ENCODE measurements around the gene DDX51.
"Not testable (repeated sequence)": the region's sequence is repeated elsewhere in the genome, so short reads cannot be mapped to it uniquely, and the experiment has no call there.

Gene DDX51

DNA sequence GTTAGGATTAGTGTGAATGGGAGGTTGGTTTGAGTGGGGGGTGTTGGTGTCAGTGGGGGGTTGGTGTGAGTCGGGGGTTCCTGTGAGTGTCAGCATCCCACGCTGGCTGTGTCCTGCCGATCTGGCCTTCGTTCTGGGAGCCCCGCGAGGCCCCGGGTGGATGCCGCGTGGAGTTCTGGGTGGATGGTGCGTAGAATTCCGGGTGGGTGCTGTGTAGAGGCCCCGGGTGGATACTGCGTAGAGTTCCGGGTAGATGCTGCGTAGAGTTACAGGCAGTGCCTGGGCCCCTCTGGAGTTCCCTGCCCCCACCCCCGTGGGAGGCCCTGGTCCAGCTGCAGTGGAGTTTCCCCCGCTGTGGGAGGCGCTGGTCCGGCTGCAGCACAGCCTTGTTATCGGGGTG, 8.8 kb upstream of the DDX51 start:
- no peak for DNase-seq

DNA sequence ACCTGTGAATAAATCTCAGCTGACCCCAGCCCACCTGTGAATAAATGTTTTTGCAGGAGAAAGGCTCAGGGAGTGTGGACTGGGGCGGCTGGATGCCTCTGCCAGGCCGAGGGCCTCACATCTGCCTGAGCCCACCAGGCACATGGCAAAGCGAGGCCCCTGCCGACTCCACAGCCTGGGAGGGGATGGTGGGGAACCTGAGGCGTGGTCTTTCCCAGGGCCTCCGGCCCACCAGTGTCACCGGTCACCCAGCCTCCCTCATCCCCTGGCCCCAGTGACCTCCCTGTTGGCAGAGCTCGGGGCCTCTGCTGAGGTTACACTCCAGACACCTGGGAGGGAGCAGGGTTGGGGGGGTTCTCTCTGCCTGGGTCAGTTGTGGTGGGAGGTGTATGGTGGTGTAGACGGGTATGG, 8.3 kb upstream of the DDX51 start:
- DNase-seq = no peak

DNA sequence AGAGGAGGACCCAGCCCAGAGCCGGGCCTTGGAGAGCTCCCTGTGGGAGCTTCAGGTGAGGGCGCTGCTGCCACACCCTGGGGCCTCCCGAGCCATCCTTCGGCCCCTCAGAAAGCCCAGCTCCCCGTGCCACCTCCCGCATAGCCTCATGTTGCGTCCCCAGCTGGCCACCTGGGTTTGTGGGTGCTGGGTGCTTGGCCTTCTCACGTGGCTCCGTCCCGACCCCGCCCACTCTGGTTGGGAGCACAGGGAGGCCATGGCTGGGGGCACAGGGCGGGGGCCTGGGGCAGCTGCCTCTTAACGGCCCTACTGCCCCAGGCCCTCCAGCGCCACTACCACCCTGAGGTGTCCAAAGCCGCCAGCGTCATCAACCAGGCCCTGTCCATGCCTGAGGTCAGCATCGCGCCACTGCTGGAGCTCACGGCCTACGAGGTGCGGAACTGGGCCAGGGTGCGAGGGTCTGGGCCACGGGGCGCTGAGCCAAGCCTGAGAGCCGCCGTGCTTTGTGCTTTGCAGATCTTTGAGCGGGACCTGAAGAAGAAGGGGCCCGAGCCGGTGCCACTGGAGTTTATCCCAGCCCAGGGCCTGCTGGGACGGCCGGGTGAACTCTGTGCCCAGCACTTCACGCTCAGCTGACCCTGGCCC, 7.8 kb upstream of the DDX51 start:
- DNase-seq = no peak

DNA sequence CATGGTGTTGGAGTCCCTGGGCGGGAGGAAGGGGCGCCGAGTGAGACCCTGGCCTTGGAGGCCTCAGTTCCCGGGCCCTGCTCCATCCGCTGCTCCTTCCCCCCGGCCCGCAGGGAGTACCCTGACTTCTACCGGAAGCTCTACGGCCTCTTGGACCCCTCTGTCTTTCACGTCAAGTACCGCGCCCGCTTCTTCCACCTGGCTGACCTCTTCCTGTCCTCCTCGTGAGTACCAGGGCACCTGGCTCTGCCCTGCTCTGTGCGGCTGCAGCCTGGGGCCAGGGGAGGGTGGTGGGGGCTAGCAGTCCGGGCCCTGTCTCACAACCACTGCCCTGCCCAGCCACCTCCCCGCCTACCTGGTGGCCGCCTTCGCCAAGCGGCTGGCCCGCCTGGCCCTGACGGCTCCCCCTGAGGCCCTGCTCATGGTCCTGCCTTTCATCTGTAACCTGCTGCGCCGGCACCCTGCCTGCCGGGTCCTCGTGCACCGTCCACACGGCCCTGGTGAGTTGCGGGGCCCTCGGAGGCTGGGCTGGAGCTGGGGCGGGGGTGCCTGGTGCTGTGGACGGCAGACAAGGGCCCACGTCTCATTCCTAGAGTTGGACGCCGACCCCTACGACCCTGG, 7.1 kb upstream of the DDX51 start:
- DNase-seq = no peak

DNA sequence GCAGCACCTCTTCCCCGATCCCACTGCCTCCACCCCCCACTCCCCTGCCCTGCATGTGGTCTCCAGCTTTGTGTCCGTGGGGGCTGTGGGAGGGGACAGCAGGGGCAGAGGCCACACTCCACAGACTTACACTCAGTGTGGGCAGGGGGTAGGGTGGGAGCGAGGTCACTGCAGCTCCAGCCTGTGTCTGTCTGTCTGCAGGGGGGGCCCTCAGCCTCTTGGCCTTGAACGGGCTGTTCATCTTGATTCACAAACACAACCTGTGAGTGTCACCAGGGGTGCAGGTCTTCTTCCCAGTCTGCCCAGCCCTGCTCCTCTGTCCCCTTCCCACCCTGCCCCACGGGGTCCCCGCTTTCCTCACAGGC, 6.6 kb upstream of the DDX51 start:
- DNase-seq = no peak

DNA sequence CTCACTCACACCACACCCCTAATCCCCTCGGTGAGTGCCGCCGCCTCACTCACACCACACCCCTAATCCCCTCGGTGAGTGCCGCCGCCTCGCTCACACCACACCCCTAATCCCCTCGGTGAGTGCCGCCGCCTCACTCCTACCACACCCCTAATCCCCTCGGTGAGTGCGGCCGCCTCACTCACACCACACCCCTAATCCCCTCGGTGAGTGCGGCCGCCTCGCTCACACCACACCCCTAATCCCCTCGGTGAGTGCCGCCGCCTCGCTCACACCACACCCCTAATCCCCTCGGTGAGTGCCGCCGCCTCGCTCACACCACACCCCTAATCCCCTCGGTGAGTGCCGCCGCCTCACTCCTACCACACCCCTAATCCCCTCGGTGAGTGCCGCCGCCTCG, 5.4 kb upstream of the DDX51 start:
- not testable (repeated sequence) for DNase-seq

DNA sequence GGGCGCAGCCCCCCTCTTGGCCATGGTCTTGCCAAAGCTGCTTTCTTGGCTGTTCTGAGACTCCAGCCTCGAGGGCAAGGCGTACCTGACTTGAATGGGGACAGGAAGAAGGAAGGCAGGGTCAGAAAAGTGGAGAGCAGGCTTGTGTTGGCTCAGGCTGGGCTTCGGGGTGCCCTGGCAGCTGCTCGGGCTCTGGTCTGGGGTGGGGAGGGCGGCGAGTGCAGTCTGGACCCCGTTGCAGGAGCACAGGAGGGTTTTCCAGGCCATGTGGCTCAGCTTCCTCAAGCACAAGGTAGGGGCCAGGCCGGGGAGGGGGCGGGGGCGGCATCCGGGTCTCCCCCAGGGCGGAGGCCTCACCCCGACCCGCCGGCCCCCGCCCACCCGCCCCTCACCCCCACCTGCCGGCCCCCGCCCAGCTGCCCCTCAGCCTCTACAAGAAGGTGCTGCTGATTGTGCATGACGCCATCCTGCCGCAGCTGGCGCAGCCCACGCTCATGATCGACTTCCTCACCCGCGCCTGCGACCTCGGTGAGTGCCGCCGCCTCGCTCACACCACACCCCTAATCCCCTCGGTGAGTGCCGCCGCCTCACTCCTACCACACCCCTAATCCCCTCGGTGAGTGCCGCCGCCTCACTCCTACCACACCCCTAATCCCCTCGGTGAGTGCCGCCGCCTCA, 4.4 kb upstream of the DDX51 start:
- DNase-seq = no peak

DNA sequence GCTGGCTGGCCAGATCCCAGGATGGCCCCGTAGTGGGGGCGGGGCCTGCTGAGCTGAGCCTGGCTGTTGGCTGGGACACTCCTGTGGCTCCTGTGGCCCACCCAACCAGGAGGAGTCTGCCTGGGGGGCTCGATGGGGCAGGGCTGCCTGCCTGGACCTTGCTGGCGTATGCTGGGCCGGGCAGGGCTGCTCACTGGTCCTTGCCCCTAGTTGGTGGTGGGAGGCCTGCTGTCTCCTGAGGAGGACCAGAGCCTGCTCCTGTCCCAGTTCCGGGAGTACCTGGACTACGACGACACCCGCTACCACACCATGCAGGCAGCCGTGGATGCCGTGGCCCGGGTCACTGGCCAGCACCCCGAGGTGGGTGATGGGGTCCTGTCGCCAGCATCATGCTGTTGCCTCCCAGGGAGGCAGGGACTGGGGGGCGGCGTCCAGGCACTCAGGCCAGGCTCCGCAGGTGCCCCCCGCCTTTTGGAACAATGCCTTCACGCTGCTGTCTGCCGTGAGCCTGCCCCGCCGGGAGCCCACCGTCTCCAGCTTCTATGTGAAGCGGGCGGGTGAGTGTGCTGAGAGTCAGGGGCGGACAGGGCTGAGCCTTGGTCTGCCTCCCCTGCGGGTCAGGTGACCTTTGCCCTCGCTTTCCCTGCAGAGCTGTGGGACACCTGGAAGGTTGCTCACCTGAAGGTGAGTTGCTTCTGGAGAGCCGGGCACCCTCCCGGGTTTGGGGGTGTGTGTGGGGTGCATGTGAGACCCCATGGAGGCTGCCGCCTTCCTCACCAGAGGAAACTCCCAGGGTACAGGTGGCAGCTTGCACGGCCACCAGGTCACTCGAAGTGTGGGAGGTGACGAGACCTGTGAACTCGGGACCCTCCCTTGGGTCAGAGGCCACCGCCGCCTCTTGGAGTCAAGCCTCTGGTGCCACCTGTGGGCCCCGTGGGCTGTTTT, 3.6 kb upstream of the DDX51 start:
- no peak for DNase-seq

DNA sequence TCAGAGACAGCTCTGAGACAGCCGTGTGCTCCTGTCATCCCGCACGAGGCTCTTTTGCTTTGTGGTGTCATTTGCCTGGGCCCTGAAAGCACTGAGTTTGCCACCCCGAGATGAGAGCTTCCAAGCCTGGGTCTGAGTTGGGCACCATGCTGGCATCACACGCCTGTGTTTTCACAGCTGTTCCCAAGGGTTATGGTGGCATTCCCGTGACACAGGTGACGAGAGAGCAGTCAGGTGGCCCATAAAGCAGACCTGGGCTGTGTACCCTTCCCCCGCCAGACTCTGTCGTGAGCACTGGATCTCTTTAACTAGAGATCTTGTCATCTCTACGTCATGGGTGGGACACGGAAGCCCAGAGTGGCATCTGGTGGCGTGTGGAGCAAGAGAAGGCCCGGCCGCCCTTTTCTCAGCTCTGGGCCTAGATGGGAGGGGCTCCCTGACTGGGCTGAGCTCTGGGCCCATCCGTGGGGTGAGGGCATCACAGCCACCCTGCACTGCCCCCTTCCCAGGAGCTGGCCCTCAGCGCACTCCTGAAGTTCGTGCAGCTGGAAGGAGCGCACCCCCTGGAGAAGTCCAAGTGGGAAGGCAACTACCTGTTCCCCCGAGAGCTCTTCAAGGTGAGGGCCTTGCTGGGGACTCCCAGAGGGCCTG, 2.8 kb upstream of the DDX51 start:
- no peak for DNase-seq

DNA sequence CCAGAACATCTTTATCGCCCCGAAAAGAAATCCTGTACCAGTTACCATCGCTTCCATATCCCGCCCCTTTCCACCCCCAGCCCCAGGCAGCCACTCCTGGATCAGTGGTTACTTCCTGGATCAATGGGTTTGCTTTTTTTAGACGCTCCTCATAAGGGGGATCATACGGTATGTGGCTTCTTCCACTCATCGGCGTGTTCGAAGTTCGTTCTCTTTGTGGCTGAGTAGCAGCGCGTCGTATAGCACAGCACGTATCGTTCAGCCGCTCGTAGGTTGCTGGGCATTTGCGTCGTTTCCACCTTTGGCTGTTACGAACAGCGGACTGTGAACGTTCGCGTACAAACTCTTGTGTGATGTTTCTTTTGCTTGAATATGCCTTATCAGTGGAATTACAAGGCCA, 2.0 kb upstream of the DDX51 start:
- no peak for DNase-seq

DNA sequence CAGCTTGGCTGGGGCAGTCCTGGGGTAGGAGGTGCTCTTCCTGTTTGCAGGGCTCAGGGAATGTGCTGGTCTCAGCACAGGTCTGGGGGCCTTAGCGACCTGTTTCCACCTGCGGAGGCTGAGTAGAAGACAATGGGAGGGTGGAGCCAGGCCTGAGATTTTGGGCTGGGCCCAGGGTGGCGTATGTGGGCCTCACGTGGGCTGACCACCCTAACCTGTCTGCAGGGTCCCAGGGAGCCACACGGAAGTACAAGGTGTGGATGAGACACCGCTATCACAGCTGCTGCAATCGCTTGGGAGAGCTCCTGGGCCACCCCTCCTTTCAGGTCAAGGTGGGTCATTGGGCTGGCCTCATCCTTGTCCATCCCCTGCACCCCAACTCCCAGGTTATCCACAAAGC, 1.2 kb upstream of the DDX51 start:
- DNase-seq = no peak

DNA sequence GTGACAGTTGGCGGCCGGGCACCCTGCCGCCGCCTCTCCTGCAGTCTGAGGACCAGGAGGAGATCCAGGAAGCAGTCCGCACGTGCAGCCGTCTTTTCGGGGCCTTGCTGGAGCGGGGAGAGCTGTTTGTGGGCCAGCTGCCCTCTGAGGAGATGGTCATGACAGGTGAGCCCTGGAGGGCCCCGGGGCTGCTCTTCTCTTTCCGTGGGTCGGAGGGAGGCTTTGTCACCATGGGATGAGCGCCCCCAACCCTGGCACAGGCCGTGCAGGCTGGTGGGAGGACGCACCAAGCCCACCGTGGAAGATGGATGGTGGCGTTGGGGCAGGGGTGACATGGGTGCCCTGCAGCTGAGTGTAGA, 670 bp upstream of the DDX51 start:
- DNase-seq = no peak

DNA sequence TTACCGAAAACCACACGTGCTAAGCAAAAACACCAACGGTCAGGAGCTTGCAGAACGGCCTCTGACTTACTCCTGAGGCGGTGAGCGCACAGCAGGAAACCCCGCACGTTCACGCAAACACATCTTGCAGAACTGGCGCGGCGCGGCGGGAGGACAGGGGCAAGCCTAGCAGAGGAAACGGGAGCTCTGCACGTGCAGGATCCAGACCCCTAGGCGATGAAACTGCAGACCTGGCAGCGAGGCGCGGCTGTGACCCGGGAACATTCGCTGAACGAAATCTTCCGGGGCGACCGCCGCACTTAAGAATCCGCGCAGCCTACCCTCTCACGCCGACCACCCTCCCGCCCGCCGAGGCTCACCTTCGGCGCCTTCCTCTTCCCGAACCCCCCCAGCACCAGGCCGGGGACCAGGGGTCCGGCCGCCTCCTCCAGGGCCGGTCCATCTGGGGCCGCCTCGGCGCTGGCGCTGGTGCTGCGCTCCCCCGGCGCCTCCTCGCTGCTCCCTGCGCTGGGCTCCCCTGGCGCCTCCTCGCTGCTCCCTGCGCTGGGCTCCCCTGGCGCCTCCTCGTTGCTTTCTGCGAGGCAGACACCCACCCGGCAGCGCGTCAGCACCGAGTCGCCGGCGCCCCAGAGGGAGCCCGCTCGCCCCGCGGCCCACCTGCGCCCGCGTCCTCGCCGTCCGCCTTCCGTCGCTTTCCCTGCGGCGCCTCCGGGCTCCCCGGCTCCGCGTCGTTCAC, 615 bp downstream of the DDX51 start:
- DNase-seq = peak; percentile 36

DNA sequence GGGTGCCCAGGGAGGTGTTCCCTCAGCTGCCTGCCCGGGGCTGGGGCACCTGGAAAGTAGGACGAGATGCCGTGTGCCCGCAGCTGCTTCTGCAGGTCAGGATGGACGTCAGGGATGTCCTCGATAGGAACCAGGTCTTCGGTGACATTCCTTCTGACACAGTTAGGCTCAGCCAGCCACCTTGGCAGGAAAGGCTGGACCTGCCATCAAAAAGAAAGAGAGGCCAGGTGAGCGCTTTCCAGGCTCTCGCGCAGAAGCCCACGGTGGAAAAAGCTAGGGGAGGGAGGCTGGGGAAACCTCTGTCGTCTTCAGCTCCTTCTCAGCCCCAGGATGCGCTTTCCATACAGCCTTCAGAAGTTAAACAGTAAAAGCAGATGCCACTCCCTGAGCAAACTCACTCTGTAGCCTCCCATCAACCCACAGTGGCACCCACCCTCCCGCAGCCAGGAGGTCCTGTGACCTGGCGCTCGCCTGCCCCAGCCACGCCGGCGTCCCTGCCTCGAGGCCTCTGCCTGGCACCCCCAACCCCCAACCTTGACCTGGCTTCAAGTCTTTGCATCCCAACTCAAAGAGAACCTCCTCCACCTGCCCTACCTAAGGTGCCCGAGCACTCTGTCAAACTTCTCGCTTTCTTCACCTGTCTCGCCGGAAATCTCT, 1.3 kb downstream of the DDX51 start:
- DNase-seq = no peak

DNA sequence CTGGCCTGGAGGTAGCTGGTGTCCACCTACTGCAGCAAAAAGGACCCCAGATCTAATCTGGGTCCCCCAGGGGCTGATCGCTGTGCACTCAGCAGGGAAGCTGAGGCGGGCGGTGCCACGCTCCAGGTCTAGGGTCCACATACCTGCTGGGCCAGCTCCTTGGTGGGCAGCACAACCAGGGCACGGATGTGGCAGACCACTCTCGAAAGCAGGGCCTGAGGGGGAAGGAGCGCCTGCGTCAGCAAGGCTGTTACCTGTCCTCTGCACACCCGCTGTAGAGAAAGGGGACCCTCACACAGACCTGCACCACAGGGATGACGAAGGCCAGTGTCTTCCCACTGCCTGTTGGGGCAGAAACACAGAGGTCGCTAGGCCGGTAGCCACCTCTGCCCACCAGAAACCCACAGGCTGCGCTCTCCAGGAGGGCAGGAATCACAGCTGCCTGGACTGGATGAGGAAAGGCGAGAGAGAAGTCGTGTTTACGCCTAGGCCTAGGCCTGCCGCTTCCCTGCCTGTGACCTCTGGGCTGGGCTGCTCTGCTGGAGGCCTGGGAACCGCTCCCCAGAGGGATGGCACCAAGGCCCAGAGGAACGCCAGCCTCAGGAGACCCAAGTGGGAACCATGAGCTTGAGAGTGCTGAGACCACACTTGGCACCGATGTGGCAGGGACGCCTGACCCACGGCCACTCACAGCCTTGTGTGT, 2.0 kb downstream of the DDX51 start:
- DNase-seq = no peak

DNA sequence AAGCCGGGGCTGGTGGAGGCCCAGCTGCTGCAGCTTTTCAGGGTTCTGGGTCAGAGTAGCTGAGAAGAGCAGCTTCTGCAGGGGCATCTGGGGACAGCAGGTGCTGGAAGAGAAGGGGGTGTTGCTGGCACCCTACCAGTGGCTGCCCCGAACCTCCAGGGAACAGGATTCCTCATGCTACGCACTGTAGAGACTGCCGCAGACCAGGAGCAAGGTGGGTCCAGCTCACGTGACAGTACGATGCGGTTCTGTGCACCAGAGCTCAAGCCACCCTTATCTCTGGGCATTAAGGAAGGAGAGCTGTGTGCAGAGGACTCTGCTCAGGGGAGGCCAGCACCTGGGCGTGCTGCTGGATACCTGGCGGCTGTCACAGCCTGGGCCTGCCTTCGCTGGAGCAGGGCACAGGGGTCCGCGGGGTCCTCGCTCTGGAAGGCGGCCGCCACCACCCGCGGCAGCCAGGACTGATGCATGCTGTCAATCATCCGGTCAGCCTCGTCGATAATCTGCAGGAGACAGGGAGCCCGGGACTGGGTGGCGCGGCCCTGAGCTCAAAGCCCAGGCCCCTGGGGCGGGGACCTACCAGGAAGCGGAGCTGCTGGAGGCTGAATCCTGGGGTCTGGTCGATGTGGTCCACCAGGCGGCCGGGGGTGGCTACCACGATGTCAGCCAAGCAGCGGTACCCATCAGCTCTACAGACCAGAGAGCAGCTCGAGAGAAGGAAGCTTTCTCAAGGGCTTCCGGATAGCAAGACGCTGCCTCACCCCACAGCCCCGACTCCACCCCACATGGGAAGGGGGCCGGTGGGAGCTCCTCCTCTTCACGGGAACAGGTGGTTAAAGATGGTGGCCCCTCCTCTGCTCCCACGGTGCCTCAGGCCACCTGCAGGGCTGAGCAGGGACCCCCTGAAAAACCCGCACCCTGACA, 2.9 kb downstream of the DDX51 start:
- no peak for DNase-seq

DNA sequence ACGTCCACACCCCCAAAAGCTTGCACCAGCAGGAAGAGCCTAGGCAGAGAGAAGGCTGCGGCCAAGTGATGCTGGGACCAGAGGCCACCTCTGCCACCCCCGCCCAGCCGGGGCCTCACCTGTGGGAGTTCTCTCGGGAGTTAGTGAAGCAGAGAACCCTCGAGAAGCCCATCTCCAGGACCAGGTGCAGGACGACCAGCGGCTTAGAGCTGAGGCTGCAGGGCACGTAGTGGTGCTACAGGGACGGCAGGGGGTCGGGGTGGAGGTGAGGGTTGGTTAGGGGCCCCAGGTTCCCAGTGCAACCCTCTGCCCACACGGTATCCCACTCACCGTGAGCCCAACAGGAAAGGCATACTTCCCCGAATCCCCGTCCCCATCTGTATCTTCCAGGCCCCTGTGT, 3.6 kb downstream of the DDX51 start:
- DNase-seq = no peak

DNA sequence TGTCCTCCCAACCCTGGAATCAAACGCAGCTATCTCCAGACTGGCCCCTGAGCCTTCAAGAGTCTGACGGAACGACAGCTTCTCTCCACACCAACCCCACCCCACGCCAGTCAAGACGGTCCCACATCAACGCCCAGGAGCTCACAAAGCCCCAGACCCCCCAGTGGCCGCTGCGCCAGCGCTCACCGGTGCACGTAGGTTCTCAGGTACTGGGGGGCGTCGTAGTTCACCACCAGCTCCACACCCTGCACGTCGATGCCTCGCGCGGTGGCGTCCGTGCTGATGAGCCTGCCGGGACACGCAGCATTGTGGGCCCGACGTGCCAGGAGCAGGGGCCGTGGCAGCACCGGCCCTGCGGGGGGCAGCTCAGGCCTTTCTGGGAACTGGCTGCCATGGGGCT, 4.2 kb downstream of the DDX51 start:
- no peak for DNase-seq

DNA sequence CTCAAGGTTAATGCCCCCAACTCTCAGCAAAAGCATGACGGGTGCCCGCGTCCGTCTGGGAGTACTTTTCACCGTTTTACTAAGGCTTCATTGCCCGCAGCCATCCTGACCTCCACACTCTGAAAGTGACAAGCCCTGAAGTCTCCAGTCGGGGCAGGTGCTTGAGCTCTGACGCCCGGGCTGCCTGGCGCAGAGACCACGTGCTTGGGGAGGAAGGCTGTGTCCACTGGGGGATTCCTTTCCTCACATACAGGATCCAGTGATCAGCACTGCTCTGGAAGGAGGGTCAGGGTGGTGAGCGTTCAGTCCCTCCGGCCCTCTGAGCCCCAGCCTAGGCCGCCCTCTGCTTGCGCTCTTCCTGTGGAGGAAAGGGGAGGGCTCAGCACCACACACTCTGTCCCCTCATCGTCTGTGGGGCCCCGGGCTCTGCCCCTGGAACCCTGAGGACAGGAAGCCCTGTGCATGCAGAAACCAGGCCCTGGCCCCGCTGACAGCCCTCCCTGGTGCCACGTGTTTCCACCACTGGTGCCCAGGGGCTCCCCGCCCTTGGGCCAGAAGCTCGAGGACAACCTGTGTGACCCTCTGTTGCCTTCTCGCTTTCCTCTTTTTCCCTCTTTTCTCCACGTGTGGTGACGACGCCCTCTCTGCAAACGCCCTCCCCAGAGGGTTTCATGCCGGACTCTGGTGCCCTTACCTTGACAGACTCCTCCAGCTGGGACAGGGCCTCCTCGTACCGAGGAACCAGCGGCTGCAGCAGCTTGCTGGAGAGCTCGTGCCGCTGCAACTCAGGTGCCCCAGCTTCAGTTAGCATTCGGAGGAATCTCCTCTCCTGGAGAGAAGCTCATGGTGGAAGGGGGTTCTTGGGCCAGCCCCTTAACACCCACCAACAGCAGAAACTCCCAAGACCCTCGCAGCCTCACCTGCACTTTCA, 4.9 kb downstream of the DDX51 start:
- DNase-seq = no peak
